GM04504 (cell line): ENCODE results near the gene RNF20.
"Not testable (repeated sequence)": the region's sequence is repeated elsewhere in the genome, so short reads cannot be mapped to it uniquely, and the experiment has no call there.

Experiments
- DNase-seq: peaks from one replicate; pipeline ENCODE4 v3.0.0-alpha.2; 2012; ENCODE audit warnings: low read depth

RNF20 gene

GRCh38 chr9:101536938-101537337 lies 3.3 kb downstream of the RNF20 start:
- no peak for DNase-seq

DNA sequence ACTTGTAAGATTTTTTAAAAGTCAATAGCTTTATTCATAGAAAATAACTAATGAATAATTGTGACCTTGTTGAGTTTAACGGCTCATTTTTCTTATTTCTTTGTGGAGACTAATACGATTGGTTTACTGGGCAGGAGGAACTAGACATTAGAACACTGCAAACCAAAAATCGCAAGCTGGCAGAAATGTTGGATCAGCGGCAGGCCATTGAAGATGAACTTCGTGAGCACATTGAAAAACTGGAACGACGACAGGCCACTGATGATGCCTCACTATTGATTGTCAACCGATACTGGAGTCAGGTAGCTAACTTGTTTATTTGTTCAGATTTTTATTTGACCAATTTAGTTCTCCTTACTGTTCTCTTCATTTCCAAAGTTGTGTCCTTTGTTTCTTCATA lies 6.4 kb downstream of the RNF20 start:
- DNase-seq, result no peak

DNA sequence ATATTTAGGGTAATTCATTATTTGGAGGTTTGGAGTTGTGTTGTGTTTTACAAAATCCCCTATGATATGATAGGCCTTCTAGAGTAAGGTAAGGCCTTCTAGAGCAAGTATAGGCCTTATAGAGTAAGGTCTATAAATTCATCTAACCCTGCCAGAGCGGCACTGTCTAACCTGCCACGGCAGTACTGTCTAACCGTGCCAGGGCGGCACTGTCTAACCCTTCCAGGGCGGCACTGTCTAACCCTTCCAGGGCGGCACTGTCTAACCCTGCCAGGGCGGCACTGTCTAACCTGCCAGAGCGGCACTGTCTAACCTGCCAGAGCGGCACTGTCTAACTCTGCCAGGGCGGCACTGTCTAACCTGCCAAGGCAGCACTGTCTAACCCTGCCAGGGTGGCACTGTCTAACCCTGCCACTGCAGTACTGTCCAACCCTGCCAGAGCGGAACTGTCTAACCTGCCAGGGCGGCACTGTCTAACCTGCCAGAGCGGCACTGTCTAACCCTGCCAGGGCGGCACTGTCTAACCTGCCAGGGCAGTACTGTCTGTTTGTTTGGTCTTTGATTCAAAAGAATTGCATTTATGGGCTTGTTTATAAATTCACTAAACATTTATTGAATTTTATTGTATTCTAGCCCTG lies 9.6 kb downstream of the RNF20 start:
- DNase-seq, result no peak

DNA sequence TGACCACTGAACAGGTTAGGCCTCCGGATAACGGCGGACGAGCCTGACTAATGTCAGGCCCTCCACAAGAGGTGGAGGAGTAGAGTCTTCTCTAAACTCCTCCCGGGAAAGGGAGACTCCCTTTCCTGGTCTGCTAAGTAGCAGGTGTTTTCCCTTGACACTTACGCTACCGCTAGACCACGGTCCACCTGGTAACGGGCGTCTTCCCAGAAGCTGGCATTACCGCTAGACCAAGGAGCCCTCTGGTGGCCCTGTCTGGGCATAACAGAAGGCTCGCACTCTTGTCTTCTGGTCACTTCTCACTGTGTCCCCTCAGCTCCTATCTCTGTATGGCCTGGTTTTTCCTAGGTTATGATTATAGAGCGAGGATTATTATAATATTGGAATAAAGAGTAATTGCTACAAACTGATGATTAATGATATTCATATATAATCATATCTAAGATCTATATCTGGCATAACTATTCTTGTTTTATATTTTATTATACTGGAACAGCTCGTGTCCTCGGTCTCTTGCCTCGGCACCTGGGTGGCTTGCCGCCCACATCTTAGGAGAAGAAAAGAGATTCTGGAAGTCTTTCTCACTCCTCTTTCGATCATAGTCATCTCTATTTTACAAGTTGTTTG lies 15.9 kb downstream of the RNF20 start:
- DNase-seq, result not testable (repeated sequence)

DNA sequence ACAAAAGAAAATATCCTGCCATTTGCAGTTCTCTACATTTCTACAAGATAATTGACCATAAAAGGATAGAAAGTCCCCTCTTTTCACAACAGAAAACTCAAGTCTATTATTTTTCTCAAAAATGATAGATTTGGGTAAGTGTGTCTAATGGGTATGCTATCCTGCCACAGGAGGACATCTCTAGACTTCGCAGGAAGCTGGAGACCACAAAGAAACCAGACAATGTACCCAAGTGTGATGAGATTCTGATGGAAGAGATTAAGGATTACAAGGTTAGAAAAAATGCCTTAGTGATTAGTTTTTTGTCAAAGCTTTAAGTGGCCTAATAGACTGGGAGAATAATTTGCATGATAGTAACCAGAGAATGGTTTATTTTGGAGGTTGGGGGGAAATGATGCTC lies 28.1 kb downstream of the RNF20 start:
- no peak for DNase-seq

- no peak for DNase-seq
Observed at GRCh38 chr9:101562966-101563365, 29.3 kb downstream of the RNF20 start.

GRCh38 chr9:101564252-101564651 lies 30.6 kb downstream of the RNF20 start:
- DNase-seq, result no peak

GRCh38 chr9:101566904-101567724 lies 33.5 kb downstream of the RNF20 start:
- DNase-seq, result no peak

DNA sequence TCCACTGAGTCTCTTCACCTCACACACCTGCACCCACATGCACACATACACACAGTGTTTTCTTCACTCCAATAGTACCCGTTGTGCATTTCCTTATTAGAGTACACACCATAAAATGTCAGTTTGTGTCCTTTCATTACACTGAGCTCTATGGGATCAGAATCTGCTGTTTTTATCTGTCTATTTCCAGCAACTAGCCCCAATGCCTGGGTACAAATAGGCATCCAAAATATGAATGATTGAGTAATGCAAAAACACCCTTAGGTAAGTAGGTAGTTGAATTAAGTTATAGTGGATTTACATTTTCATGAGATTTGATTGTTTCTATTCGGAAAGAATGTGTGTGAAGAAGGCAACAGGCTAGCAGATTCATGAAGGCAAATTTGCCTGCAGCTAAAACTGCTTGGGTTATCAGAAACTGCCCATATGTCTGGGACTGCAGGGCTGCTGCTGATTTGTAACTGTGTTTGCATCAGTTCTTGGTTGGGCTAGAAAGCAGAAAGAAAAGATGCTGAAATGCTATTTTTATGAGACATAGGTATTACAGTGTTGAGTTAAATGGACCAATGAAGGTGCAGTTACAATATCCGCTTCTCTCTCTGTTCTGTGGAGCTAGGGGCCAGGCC lies 34.2 kb downstream of the RNF20 start:
- no peak for DNase-seq

GRCh38 chr9:101569741-101570501 lies 36.3 kb downstream of the RNF20 start:
- no peak for DNase-seq

GRCh38 chr9:101571114-101571513 lies 37.5 kb downstream of the RNF20 start:
- DNase-seq, result no peak

- no peak for DNase-seq
Observed at GRCh38 chr9:101572316-101572715, 38.7 kb downstream of the RNF20 start.

- no peak for DNase-seq
Observed at GRCh38 chr9:101574731-101575333, 41.2 kb downstream of the RNF20 start.

DNA sequence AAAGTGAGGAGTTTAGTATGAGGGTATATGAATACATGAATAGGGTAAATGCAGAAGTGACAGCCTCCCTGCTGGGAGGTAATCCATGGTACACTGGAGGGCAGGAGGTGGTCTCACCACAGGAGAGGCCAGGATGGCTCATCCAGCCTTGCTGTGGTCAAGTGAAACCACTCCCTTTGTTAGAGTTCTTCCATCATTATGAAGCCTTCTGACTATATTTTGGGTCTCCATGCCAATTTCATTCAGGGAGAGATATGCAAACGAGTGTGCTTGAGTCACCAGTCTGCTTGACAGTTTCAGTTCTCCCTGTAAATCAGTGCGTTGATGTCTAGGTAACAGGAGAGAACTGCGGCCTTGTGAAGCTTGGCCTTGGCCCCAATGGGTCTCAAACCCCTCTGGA lies 44.7 kb downstream of the RNF20 start:
- DNase-seq, result no peak

DNA sequence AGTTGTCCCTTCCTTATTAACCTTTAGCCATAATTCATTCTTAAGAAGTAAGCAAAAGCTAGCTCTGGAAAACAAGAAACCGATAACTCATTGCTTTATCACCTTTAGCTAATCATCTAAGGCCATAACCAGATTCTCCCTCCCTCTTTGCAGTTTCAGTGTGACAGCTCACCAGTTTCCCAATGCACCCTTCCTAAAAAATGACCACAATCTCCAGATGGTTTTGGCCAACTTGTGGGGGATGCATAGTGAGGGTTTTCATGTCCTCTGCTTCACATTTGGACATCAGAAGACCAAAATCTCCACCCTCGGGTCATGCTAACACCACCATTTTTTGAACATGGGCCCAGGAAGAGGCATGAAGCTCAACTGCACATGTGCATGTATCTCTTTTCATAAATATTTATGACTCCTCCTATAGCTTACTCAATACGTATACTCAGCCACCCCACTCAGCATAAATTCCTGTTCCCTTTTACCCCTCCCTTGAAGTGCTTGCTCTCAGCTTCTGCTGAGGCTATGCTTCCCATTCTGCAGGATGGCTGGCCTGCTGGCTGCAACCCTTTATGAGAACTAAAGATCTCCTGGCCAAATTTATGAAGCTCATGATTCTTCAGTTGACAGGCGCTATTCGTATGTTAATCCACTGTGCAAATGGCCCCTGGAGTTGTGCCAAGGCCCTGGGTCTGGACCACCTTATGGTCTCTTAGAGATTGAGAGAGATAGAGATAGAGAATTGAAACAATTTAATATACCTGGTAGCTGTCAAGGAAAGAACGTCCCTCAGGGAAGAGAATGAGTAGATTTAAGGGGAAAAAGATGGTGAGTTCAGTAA lies 46.3 kb downstream of the RNF20 start:
- DNase-seq, result no peak

GRCh38 chr9:101582553-101582952 lies 48.9 kb downstream of the RNF20 start:
- DNase-seq, result peak; percentile 88

- no peak for DNase-seq
Observed at GRCh38 chr9:101585740-101586139, 52.1 kb downstream of the RNF20 start.

DNA sequence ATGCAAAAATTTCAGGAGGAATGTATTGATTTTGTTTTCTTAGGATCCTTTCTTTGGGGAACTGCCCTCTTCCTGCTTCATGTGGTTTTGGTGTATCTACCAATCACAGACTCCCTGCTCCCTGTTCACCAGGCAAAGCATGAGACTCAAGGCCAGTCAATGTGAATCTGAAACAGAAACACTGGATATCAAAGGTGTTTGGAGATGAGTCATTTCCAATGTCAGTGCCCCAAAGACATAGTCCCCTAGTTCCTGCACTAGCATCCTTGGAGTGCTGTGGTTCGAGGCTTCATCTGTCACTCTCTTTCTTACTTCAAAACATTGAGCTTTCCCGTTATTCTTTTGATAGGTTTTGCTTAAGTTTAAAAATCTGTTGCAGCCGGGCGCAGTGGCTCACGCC lies 53.0 kb downstream of the RNF20 start:
- no peak for DNase-seq

- DNase-seq, result no peak
Observed at GRCh38 chr9:101587332-101588043, 53.8 kb downstream of the RNF20 start.

GRCh38 chr9:101590074-101590473 lies 56.4 kb downstream of the RNF20 start:
- peak; percentile 35 for DNase-seq
